ENCODE measurements around the gene APOBEC2.

Gene APOBEC2

DNA sequence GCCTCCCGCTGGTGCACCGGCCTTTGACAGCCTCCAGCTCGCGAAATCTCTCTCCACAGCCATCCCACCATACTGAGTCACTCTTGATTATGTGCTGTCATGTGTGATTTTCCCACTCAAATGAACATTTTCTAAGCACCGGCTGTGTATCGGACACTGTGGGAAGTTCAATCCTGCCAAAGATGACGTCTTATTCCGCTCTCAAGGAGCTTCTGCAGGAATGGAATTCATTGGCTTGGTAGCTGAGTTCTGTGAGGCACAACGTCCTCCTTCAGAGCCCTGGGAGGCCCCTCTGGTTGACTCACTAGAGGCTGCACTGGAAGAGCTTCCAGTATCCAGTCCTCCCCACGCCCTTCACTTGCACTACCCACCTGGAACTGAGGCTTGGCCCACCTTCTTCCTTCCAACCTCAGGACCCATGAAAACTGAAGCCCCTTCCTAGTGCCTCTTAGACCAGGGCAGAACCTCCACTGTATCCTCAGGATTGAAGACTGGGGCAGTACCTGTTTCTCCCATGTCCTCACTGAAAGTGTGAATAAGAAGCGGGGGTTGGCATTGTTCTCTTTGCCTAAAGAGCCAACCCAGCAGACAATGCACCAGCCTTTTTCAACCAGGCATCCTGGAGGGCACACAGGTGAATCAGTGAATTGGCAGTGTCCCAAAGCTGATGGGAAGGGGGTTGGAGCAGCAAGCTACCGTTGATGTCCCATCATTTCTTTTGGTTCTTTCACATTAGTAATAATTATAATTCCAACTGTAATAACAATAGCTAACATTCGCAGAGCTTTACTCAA lies 15.7 kb upstream of the APOBEC2 start:
- H3K4me3 ChIP-seq (ENCODE audit: low read depth in 1 of 2, low read length in 2 of 2), result peak overlapping the region; percentile 67 to 82
- H3K9ac ChIP-seq (ENCODE audit: low read depth in 1 of 2, low read length in 2 of 2), result no peak overlapping the region

DNA sequence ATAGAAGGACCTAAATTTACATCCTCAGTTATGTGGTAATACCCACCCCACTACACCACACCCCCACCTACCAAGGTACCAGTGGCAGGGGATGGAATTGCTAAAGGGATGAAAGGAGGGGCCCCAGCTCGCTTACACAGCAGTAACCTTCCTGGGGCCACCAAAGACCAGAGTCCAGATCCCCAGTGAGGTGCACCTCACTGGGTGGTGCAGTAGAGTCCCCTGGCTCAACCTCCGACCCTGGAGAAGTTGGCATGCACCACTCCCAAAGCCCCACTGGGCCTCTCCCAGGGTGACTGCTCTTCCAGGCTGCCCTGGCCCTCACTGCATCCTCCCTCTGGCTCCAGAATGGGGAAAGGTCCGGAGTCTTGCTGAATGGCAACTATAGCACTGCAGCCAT lies 14.8 kb upstream of the APOBEC2 start:
- H3K9me3 ChIP-seq (ENCODE audit: control insufficient read depth in 1 of 2, low read length in 2 of 2), result no peaks in the 10 kb centered on the region
- peak overlapping the region; percentile 53 for H3K27ac ChIP-seq (ENCODE audit: low read depth, low read length)
- peaks cover 7 to 17% of the 10 kb centered on the region in 2 donors for H3K36me3 ChIP-seq (ENCODE audit: control insufficient read depth in 1 of 2, insufficient read depth in 2 of 2, low read length in 2 of 2)
- H3K9ac ChIP-seq (ENCODE audit: low read depth in 1 of 2, low read length in 2 of 2), result peak overlapping the region; percentile 45 to 60
- no peaks in the 10 kb centered on the region for H3K27me3 ChIP-seq (ENCODE audit: control insufficient read depth in 1 of 2, insufficient read depth in 2 of 2, low read length in 2 of 2)
- H3K4me3 ChIP-seq (ENCODE audit: low read depth in 1 of 2, low read length in 2 of 2), result peak overlapping the region; percentile 67 to 82
- H3K4me1 ChIP-seq (ENCODE audit: control insufficient read depth in 1 of 2, insufficient read depth in 2 of 2, low read length in 2 of 2), result peaks cover 25 to 31% of the 10 kb centered on the region in 2 donors

More for the DNA sequence above, 15.7 kb upstream of the APOBEC2 start:
- H3K27ac ChIP-seq (ENCODE audit: low read depth, low read length), result no peak overlapping the region
- H3K9me3 ChIP-seq (ENCODE audit: control insufficient read depth in 1 of 2, low read length in 2 of 2), result no peaks in the 10 kb centered on the region
- H3K27me3 ChIP-seq (ENCODE audit: control insufficient read depth in 1 of 2, insufficient read depth in 2 of 2, low read length in 2 of 2), result no peaks in the 10 kb centered on the region
- peaks cover 25 to 31% of the 10 kb centered on the region in 2 donors for H3K4me1 ChIP-seq (ENCODE audit: control insufficient read depth in 1 of 2, insufficient read depth in 2 of 2, low read length in 2 of 2)
- H3K36me3 ChIP-seq (ENCODE audit: control insufficient read depth in 1 of 2, insufficient read depth in 2 of 2, low read length in 2 of 2), result peaks cover 7 to 23% of the 10 kb centered on the region in 2 donors

DNA sequence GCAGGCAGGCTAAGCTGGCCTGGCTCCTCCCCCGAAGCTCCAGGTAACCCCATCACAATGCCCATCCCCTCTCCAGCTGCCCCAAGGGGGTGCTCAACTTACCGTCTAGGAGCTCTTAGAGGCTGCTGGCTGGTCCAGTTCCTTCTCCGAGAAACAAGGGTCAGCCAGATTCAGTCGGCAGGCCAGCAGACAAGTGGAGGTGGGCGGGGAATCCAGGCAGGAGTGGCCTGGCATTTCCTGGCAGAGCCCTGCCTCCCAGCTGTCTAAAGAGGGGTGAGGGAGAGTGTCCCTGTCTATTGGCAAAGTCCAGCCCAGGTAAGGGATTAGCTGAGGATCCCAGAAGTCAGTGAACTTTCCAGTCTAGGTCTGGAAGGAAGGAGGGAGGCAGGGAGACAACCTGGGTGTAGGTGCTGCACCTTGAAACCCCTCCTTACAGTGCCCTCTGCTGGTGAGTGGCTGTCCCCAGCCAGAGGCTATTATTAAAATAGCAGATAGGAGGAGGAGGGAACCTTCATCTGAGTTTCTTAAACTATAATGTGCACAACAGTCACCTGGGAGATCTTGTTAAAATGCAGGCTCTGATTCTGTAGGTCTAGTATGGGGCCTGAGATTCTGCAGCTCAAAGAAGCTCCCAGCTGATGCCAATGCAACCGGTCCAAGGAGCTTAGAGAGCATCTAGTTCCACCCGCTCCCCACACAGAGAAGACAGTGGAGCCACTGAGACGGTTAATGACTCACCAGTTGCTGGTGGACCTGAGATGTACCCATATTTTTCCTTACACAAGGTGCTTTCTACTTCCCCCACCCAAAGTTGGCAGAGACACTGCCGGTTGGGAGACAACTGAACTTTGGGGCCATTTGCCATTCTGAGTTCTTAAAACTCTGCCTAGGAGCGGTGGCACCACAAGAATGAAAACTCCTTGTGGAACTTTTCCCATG lies 13.7 kb upstream of the APOBEC2 start, which contains the start of gene UNC5CL:
UNC5CL (minus strand) TSS at position 162 of the 939 bp plus-strand sequence. CDS start 4,147 bp downstream, outside the sequence.
- Histone ChIP-seq H3K9me3 (ENCODE audit: control insufficient read depth in 1 of 2, low read length in 2 of 2) (no peaks in the 10 kb centered on the region), H3K9ac (ENCODE audit: low read depth in 1 of 2, low read length in 2 of 2) (peak within 1 kb of the TSS; percentile 45 to 60), H3K4me1 (ENCODE audit: control insufficient read depth in 1 of 2, insufficient read depth in 2 of 2, low read length in 2 of 2) (peaks cover 25 to 31% of the 10 kb centered on the region in 2 donors), H3K4me3 (ENCODE audit: low read depth in 1 of 2, low read length in 2 of 2) (peak within 1 kb of the TSS; percentile 67 to 82), H3K27ac (ENCODE audit: low read depth, low read length) (peak within 1 kb of the TSS; percentile 53), H3K36me3 (ENCODE audit: control insufficient read depth in 1 of 2, insufficient read depth in 2 of 2, low read length in 2 of 2) (peaks cover 5 to 6% of the 10 kb centered on the region in 2 donors), H3K27me3 (ENCODE audit: control insufficient read depth in 1 of 2, insufficient read depth in 2 of 2, low read length in 2 of 2) (no peaks in the 10 kb centered on the region)

DNA sequence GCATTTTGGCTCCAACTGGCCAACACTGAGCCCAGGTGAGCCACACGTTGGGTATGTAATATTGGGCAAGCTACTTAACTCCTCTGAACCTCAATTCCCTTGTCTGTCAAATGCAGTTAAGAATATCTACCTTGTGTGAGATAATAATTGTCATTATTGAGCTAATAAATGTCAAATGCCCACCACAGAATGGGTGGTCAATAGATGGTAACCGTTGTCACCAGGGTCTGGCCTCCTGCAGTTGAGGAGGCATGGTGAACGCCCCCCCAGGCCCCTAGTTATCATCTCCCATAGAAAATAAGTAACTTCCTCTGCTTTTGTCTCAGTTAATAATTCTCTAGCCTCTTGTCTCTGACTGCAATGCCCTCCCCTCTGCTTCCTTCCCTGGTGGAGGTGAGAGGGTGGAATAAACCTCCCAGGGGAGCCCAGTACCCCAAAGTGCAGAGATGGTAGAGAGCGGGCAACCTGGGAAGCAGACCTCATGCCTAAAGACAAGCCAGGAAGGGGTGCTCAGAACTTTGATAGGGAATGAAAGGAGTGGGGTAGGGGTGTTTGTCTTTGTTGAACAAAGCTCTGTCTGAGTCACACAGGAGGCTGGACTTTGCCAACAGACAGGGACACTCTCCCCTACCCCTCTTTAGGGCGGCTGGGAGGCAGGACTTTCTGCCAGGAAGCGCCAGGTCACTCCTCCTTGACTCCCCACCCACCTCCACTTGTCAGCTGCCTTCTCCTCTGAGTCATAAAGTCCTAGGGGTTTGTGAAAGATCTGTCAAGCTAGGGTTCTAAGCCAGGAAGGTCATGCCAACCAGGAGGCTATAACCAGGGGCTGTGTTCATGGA lies 12.7 kb upstream of the APOBEC2 start:
- Histone ChIP-seq H3K36me3 (ENCODE audit: control insufficient read depth in 1 of 2, insufficient read depth in 2 of 2, low read length in 2 of 2) (no peaks in the 10 kb centered on the region), H3K27me3 (ENCODE audit: control insufficient read depth in 1 of 2, insufficient read depth in 2 of 2, low read length in 2 of 2) (no peaks in the 10 kb centered on the region), H3K27ac (ENCODE audit: low read depth, low read length) (peak overlapping the region; percentile 69), H3K4me3 (ENCODE audit: low read depth in 1 of 2, low read length in 2 of 2) (peak overlapping the region in 1 of 2 donors; percentile 82), H3K9ac (ENCODE audit: low read depth in 1 of 2, low read length in 2 of 2) (peak overlapping the region in 1 of 2 donors; percentile 49), H3K4me1 (ENCODE audit: control insufficient read depth in 1 of 2, insufficient read depth in 2 of 2, low read length in 2 of 2) (peaks cover 25 to 31% of the 10 kb centered on the region in 2 donors), H3K9me3 (ENCODE audit: control insufficient read depth in 1 of 2, low read length in 2 of 2) (no peaks in the 10 kb centered on the region)

DNA sequence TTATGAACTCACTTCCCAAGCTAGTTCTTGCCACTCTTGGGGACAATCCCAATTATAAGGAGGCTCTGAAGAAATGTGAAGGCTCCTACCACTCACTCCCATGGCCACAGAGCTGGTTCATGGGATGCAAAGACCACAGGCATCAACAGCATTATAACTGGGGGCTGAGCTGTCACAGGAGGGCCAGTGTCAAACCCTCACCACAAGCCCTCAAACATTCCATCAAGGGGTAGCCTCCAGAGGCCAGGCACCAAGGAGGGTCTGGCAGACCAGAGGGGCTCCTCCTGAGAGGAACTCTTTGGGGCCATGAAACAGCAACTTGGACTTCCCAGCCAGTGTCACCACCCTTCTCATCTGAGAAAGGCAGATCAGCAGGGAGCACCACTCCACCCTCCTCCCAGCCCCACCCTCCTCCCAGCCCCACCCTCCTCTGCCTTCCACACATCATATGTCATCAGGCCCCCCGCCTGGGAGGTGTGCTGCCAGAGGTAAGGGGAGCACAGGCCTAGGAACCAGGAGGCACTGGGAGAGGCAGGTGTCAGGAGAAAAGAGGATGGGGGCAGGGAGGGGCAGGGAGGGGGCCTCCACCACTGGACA lies 12.0 kb upstream of the APOBEC2 start:
- Histone ChIP-seq H3K4me3 (ENCODE audit: low read depth in 1 of 2, low read length in 2 of 2) (no peak overlapping the region), H3K9me3 (ENCODE audit: control insufficient read depth in 1 of 2, low read length in 2 of 2) (no peaks in the 10 kb centered on the region), H3K9ac (ENCODE audit: low read depth in 1 of 2, low read length in 2 of 2) (peak overlapping the region in 1 of 2 donors; percentile 22), H3K27me3 (ENCODE audit: control insufficient read depth in 1 of 2, insufficient read depth in 2 of 2, low read length in 2 of 2) (no peaks in the 10 kb centered on the region), H3K36me3 (ENCODE audit: control insufficient read depth in 1 of 2, insufficient read depth in 2 of 2, low read length in 2 of 2) (no peaks in the 10 kb centered on the region), H3K4me1 (ENCODE audit: control insufficient read depth in 1 of 2, insufficient read depth in 2 of 2, low read length in 2 of 2) (peaks cover 25 to 38% of the 10 kb centered on the region in 2 donors), H3K27ac (ENCODE audit: low read depth, low read length) (peak overlapping the region; percentile 69)

DNA sequence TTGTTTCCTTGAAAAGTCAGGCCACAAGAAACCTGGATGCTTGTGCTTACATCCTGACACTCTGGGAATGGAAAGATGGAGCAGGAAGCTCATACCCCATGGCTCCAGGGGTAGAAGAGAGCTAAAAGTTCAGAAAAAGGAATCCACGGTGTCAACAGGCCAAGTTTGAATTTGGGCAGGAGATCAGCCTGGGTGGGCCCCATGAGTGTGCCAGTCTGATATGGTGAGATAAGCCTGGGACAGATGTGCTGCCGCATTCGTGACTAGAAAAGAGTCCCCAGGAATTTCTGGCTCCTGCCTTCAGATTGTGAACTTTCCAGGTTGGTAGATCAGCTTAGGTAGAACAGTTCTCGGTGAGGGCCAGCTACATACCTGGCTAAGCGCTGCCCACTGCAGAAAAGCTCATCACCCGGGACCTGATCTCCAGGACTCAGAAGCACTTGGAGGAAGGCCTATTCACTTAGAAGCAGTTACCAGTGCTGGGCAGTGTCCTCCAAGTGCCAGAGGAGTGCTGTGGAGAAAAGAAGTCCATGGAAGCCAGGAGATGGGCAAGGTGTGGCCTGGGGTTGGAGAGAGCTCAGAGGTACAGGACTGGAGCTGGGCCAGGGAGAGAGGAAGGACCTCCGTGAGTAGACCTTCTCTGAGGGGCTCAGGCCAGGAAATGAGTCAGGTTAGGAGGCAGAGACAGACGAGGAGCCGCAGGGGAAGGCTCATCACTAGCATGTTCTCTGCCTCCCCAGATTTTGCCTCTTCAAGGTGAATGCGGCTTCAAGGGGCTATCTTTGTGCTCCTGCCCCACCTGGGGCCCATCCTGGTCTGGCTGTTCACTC lies 10.6 kb upstream of the APOBEC2 start, which contains the start of gene TSPO2:
TSPO2 (plus strand) TSS at position 242 of the 830 bp plus-strand sequence; CDS start at position 761, 519 bp downstream.
- H3K4me1 ChIP-seq (ENCODE audit: control insufficient read depth in 1 of 2, insufficient read depth in 2 of 2, low read length in 2 of 2), result peaks cover 17 to 30% of the 10 kb centered on the region in 2 donors
- no peak within 1 kb of the TSS for H3K9ac ChIP-seq (ENCODE audit: low read depth in 1 of 2, low read length in 2 of 2)
- H3K36me3 ChIP-seq (ENCODE audit: control insufficient read depth in 1 of 2, insufficient read depth in 2 of 2, low read length in 2 of 2), result no peaks in the 10 kb centered on the region
- no peak within 1 kb of the TSS for H3K27ac ChIP-seq (ENCODE audit: low read depth, low read length)
- no peaks in the 10 kb centered on the region for H3K9me3 ChIP-seq (ENCODE audit: control insufficient read depth in 1 of 2, low read length in 2 of 2)
- H3K4me3 ChIP-seq (ENCODE audit: low read depth in 1 of 2, low read length in 2 of 2), result no peak within 1 kb of the TSS
- no peaks in the 10 kb centered on the region for H3K27me3 ChIP-seq (ENCODE audit: control insufficient read depth in 1 of 2, insufficient read depth in 2 of 2, low read length in 2 of 2)

DNA sequence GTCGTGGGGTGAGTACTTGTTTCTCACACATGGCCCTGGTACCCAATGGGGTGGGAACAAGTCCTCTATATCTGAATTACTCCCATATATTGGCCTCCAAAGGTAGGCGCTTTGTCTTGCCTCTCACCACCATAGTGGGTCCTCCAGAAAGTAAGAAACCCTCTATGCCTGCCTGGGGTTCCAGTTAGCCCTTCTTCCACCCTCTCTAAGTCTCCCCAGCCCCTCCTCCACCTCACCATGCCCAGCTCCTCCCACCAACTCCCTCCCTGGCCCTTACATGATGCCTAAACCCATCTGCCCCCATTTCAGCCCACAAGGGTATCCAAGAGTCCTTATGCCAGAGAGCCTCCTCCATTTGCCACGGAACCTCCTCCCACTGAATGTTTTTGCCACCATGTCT lies 9.9 kb upstream of the APOBEC2 start:
- Histone ChIP-seq H3K9ac (ENCODE audit: low read depth in 1 of 2, low read length in 2 of 2) (no peak overlapping the region), H3K9me3 (ENCODE audit: control insufficient read depth in 1 of 2, low read length in 2 of 2) (no peaks in the 10 kb centered on the region), H3K27me3 (ENCODE audit: control insufficient read depth in 1 of 2, insufficient read depth in 2 of 2, low read length in 2 of 2) (no peaks in the 10 kb centered on the region), H3K27ac (ENCODE audit: low read depth, low read length) (no peak overlapping the region), H3K36me3 (ENCODE audit: control insufficient read depth in 1 of 2, insufficient read depth in 2 of 2, low read length in 2 of 2) (no peaks in the 10 kb centered on the region), H3K4me3 (ENCODE audit: low read depth in 1 of 2, low read length in 2 of 2) (no peak overlapping the region), H3K4me1 (ENCODE audit: control insufficient read depth in 1 of 2, insufficient read depth in 2 of 2, low read length in 2 of 2) (peaks cover 16 to 29% of the 10 kb centered on the region in 2 donors)

DNA sequence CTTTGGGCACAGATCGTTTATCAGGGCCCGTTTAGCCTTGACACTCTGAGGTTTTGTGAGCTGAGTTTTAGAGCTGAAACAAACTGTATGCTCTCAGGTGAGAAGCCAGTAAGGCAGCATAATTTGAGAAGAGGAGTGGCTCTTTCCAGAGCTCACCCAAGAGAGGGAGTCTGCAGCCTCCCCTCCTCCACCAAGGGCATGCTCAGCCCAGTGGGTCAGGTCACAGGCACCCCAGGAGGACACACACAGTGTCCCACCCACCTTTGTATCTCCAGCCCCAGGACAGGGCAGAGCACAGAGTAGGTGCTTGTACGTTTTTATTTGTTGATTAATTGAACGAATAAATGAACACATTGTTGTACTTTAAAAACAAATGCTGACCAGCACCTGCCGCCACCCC lies 7.3 kb upstream of the APOBEC2 start:
- no peaks in the 10 kb centered on the region for H3K36me3 ChIP-seq (ENCODE audit: control insufficient read depth in 1 of 2, insufficient read depth in 2 of 2, low read length in 2 of 2)
- H3K4me3 ChIP-seq (ENCODE audit: low read depth in 1 of 2, low read length in 2 of 2), result no peak overlapping the region
- peaks cover 5 to 22% of the 10 kb centered on the region in 2 donors for H3K4me1 ChIP-seq (ENCODE audit: control insufficient read depth in 1 of 2, insufficient read depth in 2 of 2, low read length in 2 of 2)
- no peak overlapping the region for H3K27ac ChIP-seq (ENCODE audit: low read depth, low read length)
- H3K9ac ChIP-seq (ENCODE audit: low read depth in 1 of 2, low read length in 2 of 2), result no peak overlapping the region
- no peaks in the 10 kb centered on the region for H3K9me3 ChIP-seq (ENCODE audit: control insufficient read depth in 1 of 2, low read length in 2 of 2)
- no peaks in the 10 kb centered on the region for H3K27me3 ChIP-seq (ENCODE audit: control insufficient read depth in 1 of 2, insufficient read depth in 2 of 2, low read length in 2 of 2)

All from duodenal mucosa (tissue), 2 donors.